HG02763 (cell line): ENCODE results near the gene LSP1.

Experiments
- ATAC-seq: cut with Tn5 transposase; IDR thresholded peaks from one replicate; pipeline ENCODE4 v1.9.1; 2021; ENCODE audit warnings: mild to moderate bottlenecking, moderate library complexity; ENCODE audit not compliant: unreplicated experiment

The LSP1 gene

GRCh38 chr11:1847006-1847735, 5.7 kb upstream of the LSP1 start:
- no peak for ATAC-seq

- ATAC-seq, result no peak
Measured at GRCh38 chr11:1847926-1848639, 4.8 kb upstream of the LSP1 start.

GRCh38 chr11:1848640-1849430, 4.0 kb upstream of the LSP1 start:
- no peak for ATAC-seq

- no peak for ATAC-seq
Measured at GRCh38 chr11:1851468-1852180, 1.3 kb upstream of the LSP1 start.

- ATAC-seq, result peak; percentile 1
Measured at GRCh38 chr11:1852271-1852876, 510 bp upstream of the LSP1 start.

- ATAC-seq, result no peak
Measured at GRCh38 chr11:1853376-1854131, 670 bp downstream of the LSP1 start.

- peak; percentile 30 for ATAC-seq
Measured at GRCh38 chr11:1854132-1854948, 1.5 kb downstream of the LSP1 start.

- ATAC-seq, result peak; percentile 28
Measured at GRCh38 chr11:1854949-1855885, 2.3 kb downstream of the LSP1 start.

- no peak for ATAC-seq
Measured at GRCh38 chr11:1855886-1856265, 3.0 kb downstream of the LSP1 start.

GRCh38 chr11:1856306-1857005, 3.6 kb downstream of the LSP1 start:
- no peak for ATAC-seq

- no peak for ATAC-seq
Measured at GRCh38 chr11:1857064-1857463, 4.2 kb downstream of the LSP1 start.

- ATAC-seq, result no peak
Measured at GRCh38 chr11:1858154-1858553, 5.3 kb downstream of the LSP1 start.

GRCh38 chr11:1858576-1858975, 5.7 kb downstream of the LSP1 start:
- no peak for ATAC-seq

- ATAC-seq, result no peak
Measured at GRCh38 chr11:1859004-1859403, 6.1 kb downstream of the LSP1 start.

- ATAC-seq, result no peak
Measured at GRCh38 chr11:1860108-1860507, 7.2 kb downstream of the LSP1 start.

GRCh38 chr11:1861435-1862411, 8.8 kb downstream of the LSP1 start:
- ATAC-seq, result no peak
